ENCODE measurements around the gene SERINC2. TPM values are rescaled to one million over a fixed set of nuclear protein-coding genes. Genes with fewer than 3 reads are reported as not detected.
A peak's percentile ranks its signal among the peaks of the same experiment; 100 is the strongest.
"Not testable (repeated sequence)": the region's sequence is repeated elsewhere in the genome, so short reads cannot be mapped to it uniquely, and the experiment has no call there.

SERINC2 gene
- total and polyA plus RNA-seq, 9 of the 15 experiments (the other 6 are each of a cell fraction or from before 2014, with no cell fraction given) = 0.07 to 1.2 (median 0.70) TPM; not detected in 2

- H3K27me3 ChIP-seq (ENCODE audit: control insufficient read depth in 2 of 2, insufficient read depth in 2 of 2, low read length in 2 of 2); H3K27ac ChIP-seq (ENCODE audit: extremely low read depth, low read depth, low read length); H3K4me2 ChIP-seq (ENCODE audit: insufficient read depth, low read length); FAIRE-seq; H3K9me3 ChIP-seq (replicated peaks; ENCODE audit: control insufficient read depth, insufficient read depth, low read depth, low read length); H3K9me1 ChIP-seq (ENCODE audit: control insufficient read depth, insufficient read depth, low read length); H3K36me3 ChIP-seq (ENCODE audit: control insufficient read depth, insufficient read depth, low read length); H3K4me3 ChIP-seq; H4K20me1 ChIP-seq (replicated peaks; ENCODE audit: control insufficient read depth, insufficient read depth, low read length); in situ Hi-C loops (cut with MboI); DNase-seq (ENCODE audit: extremely low read depth in 1 of 4, low spot score in 3 of 4); H3K9ac ChIP-seq (ENCODE audit: insufficient read depth in 1 of 2, low read depth in 2 of 2, low read length in 2 of 2); H3K79me2 ChIP-seq (ENCODE audit: control insufficient read depth, insufficient read depth, low read length); ATAC-seq; CTCF ChIA-PET (ENCODE audit: low intra/inter-chr PET ratio); BruUV-seq (replicated peaks); intact Hi-C loops (cut with micrococcal nuclease); TF ChIP-seq NR2C1 (IDR thresholded peaks at IDR 0.05): not testable (repeated sequence)
- Histone ChIP-seq H2AFZ (ENCODE audit: low read depth, low read length) (peak overlapping the region; percentile 22; the same call in 1 of the 2 replicates), H3K4me1 (replicated peaks in 1 of 2; ENCODE audit: control insufficient read depth in 2 of 2, insufficient read depth in 2 of 2, low read length in 2 of 2) (peaks cover 0 to 13% of the 10 kb centered on the region in 2 experiments; a peak in 3 of 5 replicates)
- POLR2A ChIA-PET = interaction anchor here (0.6 to 1.6 kb wide), 3 partner anchors 10 to 19 kb away, joined by 3 read pairs; no protein-coding TSS in a partner anchor
- 32% methylated on average over 4 of the region's 4 CpGs for WGBS (ENCODE audit: insufficient coverage, low coverage, missing lambda C conversion rate)
- peak; percentile 66; the same call in 1 of the 2 replicates for TF ChIP-seq ZNF175 (CRISPR knock-in tag; IDR thresholded peaks at IDR 0.05; ENCODE audit: low read depth)
- TF ChIP-seq DMBX1 (CRISPR knock-in tag; IDR thresholded peaks at IDR 0.05; ENCODE audit: borderline replicate concordance) = peak; percentile 52; the same call in 1 of the 2 replicates
- TF ChIP-seq, protein P1, sequence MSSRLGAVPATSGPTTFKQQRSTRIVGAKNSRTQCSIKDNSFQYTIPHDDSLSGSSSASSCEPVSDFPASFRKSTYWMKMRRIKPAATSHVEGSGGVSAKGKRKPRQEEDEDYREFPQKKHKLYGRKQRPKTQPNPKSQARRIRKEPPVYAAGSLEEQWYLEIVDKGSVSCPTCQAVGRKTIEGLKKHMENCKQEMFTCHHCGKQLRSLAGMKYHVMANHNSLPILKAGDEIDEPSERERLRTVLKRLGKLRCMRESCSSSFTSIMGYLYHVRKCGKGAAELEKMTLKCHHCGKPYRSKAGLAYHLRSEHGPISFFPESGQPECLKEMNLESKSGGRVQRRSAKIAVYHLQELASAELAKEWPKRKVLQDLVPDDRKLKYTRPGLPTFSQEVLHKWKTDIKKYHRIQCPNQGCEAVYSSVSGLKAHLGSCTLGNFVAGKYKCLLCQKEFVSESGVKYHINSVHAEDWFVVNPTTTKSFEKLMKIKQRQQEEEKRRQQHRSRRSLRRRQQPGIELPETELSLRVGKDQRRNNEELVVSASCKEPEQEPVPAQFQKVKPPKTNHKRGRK (tag; IDR thresholded peaks at IDR 0.05) = peak; percentile 34; the same call in 1 of the 2 replicates
- TF ChIP-seq MEF2D (tag; conservative IDR thresholded peaks at IDR 0.05; ENCODE audit: low read depth) = peak; percentile 67; the same call in 1 of the 2 replicates
- TF ChIP-seq ILK (tag; IDR thresholded peaks at IDR 0.05; ENCODE audit: borderline replicate concordance, low read depth) = 0 out of 2 replicates have a peak, but pooled peaks have one; percentile 40
- TF ChIP-seq, protein P2, sequence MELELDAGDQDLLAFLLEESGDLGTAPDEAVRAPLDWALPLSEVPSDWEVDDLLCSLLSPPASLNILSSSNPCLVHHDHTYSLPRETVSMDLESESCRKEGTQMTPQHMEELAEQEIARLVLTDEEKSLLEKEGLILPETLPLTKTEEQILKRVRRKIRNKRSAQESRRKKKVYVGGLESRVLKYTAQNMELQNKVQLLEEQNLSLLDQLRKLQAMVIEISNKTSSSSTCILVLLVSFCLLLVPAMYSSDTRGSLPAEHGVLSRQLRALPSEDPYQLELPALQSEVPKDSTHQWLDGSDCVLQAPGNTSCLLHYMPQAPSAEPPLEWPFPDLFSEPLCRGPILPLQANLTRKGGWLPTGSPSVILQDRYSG (tag; conservative IDR thresholded peaks at IDR 0.05; ENCODE audit: low read depth) = 0 out of 2 replicates have a peak, but pooled peaks have one; percentile 34
- peak; percentile 13; the same call in 1 of the 2 replicates for TF ChIP-seq NR2C1 (tag; IDR thresholded peaks at IDR 0.05)
- TF ChIP-seq ZKSCAN8 (CRISPR knock-in tag; IDR thresholded peaks at IDR 0.05) = 0 out of 2 replicates have a peak, but pooled peaks have one; percentile 43
- TF ChIP-seq, protein P3, sequence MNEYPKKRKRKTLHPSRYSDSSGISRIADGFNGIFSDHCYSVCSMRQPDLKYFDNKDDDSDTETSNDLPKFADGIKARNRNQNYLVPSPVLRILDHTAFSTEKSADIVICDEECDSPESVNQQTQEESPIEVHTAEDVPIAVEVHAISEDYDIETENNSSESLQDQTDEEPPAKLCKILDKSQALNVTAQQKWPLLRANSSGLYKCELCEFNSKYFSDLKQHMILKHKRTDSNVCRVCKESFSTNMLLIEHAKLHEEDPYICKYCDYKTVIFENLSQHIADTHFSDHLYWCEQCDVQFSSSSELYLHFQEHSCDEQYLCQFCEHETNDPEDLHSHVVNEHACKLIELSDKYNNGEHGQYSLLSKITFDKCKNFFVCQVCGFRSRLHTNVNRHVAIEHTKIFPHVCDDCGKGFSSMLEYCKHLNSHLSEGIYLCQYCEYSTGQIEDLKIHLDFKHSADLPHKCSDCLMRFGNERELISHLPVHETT (CRISPR knock-in tag; conservative IDR thresholded peaks at IDR 0.05 in 1 of 2, IDR thresholded peaks at IDR 0.05 in 1 of 2) = peak in 1 of 2 experiments; percentile 52; a peak in 1 of 4 replicates
- peak; percentile 38; the same call in 1 of the 2 replicates for TF ChIP-seq PTTG1 (tag; IDR thresholded peaks at IDR 0.05; ENCODE audit: low read depth)
- TF ChIP-seq HDGF (IDR thresholded peaks at IDR 0.05) = 0 out of 2 replicates have a peak, but pooled peaks have one; percentile 9
- TF ChIP-seq BRD4 (IDR thresholded peaks at IDR 0.05) = 0 out of 2 replicates have a peak, but pooled peaks have one; percentile 65
- TF ChIP-seq ZNF766 (CRISPR knock-in tag; conservative IDR thresholded peaks at IDR 0.05) = peak; percentile 45; the same call in 1 of the 2 replicates
- TF ChIP-seq SPI1 (IDR thresholded peaks at IDR 0.05; ENCODE audit: borderline replicate concordance, low read depth, low read length) = peak; percentile 22; the same call in 1 of the 2 replicates
- 0 out of 2 replicates have a peak, but pooled peaks have one; percentile 26 for TF ChIP-seq CHD2 (IDR thresholded peaks at IDR 0.05; ENCODE audit: low read depth, low read length)
- TF ChIP-seq POLR2H (tag; IDR thresholded peaks at IDR 0.05; ENCODE audit: low read depth) = peak; percentile 71
- 0 out of 2 replicates have a peak, but pooled peaks have one; percentile 29 for TF ChIP-seq TAF7 (tag; IDR thresholded peaks at IDR 0.05)
- TF ChIP-seq ETV1 (tag; conservative IDR thresholded peaks at IDR 0.05; ENCODE audit: low read depth) = 0 out of 2 replicates have a peak, but pooled peaks have one; percentile 27
Measured at GRCh38 chr1:31472314-31472651, 59.3 kb downstream of the SERINC2 start.

All from K562 (cell line).